ENCODE measurements around the gene DHRS9. TPM values are rescaled to one million over a fixed set of nuclear protein-coding genes. Genes with fewer than 3 reads are reported as not detected.

Gene DHRS9
- total and polyA plus RNA-seq, 10 donors: 2.3 to 10.9 (median 5.3) TPM

DNA sequence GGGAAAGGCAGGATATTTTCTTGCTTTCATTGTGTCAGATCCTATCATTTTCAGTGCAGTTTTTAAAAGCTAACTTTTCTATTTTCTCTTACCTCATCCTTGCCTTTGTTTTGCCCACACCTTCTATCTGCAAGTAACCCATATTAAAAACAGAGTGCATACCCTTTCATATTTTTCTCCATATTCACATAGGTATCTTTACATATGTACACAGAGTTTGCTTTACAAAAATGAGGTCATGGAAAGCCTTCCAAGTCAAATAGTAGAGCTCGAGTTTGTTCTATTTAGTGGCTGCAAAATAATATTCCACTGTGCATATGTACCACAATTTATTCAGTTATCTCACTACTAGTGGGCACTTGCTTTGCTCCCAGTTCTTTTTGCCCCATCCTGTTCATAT is 3.9 kb upstream of the DHRS9 start:
- Histone ChIP-seq H3K36me3 (no peaks in the 10 kb centered on the region), H3K4me3 (no peak overlapping the region), H3K27ac (no peak overlapping the region), H3K27me3 (replicated peaks in 1 of 7) (no peaks in the 10 kb centered on the region), H3K9me3 (no peaks in the 10 kb centered on the region), H3K4me1 (peaks cover 0 to 25% (median 2%) of the 10 kb centered on the region in 6 donors)
- TF ChIP-seq POLR2AphosphoS5 (IDR thresholded peaks at IDR 0.05): no peak
- TF ChIP-seq, protein P1, sequence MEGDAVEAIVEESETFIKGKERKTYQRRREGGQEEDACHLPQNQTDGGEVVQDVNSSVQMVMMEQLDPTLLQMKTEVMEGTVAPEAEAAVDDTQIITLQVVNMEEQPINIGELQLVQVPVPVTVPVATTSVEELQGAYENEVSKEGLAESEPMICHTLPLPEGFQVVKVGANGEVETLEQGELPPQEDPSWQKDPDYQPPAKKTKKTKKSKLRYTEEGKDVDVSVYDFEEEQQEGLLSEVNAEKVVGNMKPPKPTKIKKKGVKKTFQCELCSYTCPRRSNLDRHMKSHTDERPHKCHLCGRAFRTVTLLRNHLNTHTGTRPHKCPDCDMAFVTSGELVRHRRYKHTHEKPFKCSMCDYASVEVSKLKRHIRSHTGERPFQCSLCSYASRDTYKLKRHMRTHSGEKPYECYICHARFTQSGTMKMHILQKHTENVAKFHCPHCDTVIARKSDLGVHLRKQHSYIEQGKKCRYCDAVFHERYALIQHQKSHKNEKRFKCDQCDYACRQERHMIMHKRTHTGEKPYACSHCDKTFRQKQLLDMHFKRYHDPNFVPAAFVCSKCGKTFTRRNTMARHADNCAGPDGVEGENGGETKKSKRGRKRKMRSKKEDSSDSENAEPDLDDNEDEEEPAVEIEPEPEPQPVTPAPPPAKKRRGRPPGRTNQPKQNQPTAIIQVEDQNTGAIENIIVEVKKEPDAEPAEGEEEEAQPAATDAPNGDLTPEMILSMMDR (IDR thresholded peaks at IDR 0.05 in 8 of 11, conservative IDR thresholded peaks at IDR 0.05 in 3 of 11): no peak
- no peak for TF ChIP-seq POLR2A (IDR thresholded peaks at IDR 0.05)
- no peak for DNase-seq
- intact Hi-C loops (cut with DNase I; ENCODE audit: low total_unique reads): no loop called here
- 80 to 88% (median 88%) methylated on average over 1 of the region's 1 CpG for WGBS, 5 donors

DNA sequence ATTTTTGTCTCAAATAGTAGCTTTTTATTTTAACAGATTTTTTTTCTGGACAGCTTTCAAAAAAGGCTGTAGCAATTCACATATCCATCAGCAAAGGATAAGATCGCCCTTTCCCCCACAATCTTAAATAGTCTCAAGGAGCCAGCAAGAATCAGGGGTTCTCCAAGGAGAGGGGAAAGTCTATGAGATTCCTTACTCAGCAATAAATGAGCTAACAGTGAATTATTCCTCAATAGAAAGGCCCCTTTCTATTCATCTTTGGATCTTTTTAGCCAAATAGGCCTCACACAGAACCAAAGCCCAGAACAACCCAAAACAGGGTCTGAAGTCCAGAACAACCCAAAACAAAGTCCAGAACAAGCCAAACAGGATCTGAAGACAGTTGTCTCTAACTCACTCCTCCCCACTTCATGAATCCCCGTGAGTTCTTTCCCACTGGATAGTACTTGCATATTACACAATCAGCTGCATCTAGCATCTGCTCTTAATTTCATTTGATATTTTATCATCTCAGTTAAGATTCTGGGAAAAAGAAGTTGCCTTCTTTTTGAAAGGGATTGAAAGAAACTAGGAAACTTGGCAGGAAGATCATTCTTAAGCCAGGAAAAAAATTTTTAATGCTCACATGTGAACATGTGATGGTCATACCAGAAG is 3.4 kb upstream of the DHRS9 start:
- H3K4me1 ChIP-seq: peaks cover 0 to 31% (median 2%) of the 10 kb centered on the region in 6 donors
- WGBS, 5 donors: 76 to 90% (median 82%) methylated on average over 2 of the region's 2 CpGs
- TF ChIP-seq, protein P1 (IDR thresholded peaks at IDR 0.05 in 8 of 11, conservative IDR thresholded peaks at IDR 0.05 in 3 of 11): no peak
- TF ChIP-seq POLR2A (IDR thresholded peaks at IDR 0.05): no peak
- no peak for TF ChIP-seq POLR2AphosphoS5 (IDR thresholded peaks at IDR 0.05)

DNA sequence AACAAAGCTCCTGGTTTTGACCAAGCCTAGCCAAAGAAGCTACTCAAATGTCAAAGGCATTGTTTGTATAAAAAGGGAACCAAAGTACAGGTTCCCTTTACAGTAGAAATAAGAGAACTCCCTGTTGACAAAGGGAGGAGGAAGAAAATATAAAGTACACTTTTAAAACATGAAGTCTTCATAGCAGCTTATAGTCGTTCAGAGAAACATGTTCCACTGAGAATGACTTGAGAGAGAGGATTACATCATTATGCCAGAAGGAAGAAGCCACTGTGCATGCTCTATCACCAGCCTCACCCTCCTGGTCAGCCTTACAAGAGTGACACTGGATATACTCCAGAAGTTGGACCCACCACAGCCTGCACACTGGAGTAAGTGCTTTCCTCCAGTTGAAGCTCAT is 2.5 kb upstream of the DHRS9 start:
- no peaks in the 10 kb centered on the region for H3K27me3 ChIP-seq (replicated peaks in 1 of 7)
- H3K4me1 ChIP-seq: peaks cover 0 to 40% (median 3%) of the 10 kb centered on the region in 6 donors
- TF ChIP-seq POLR2A (IDR thresholded peaks at IDR 0.05) (no peak), POLR2AphosphoS5 (IDR thresholded peaks at IDR 0.05) (no peak)
- TF ChIP-seq, protein P1 (IDR thresholded peaks at IDR 0.05 in 8 of 11, conservative IDR thresholded peaks at IDR 0.05 in 3 of 11): no peak
- H3K27ac ChIP-seq: peak overlapping the region in 6 of 8 donors; percentile 48 to 82 (median 70)
- intact Hi-C loops (cut with DNase I; ENCODE audit: low total_unique reads): no loop called here
- H3K9me3 ChIP-seq: no peaks in the 10 kb centered on the region
- 12 to 48% (median 20%) methylated on average over 1 of the region's 1 CpG for WGBS, 5 donors
- H3K4me3 ChIP-seq: peak overlapping the region in 1 of 8 donors; percentile 10
- H3K36me3 ChIP-seq: no peaks in the 10 kb centered on the region
- no peak for DNase-seq

More for the DNA sequence above, 3.4 kb upstream of the DHRS9 start:
- no peaks in the 10 kb centered on the region for H3K27me3 ChIP-seq (replicated peaks in 1 of 7)
- DNase-seq: no peak
- no peaks in the 10 kb centered on the region for H3K9me3 ChIP-seq
- H3K27ac ChIP-seq: peak overlapping the region in 5 of 8 donors; percentile 48 to 82 (median 75)
- no peak overlapping the region for H3K4me3 ChIP-seq
- intact Hi-C loops (cut with DNase I; ENCODE audit: low total_unique reads): no loop called here
- no peaks in the 10 kb centered on the region for H3K36me3 ChIP-seq

DNA sequence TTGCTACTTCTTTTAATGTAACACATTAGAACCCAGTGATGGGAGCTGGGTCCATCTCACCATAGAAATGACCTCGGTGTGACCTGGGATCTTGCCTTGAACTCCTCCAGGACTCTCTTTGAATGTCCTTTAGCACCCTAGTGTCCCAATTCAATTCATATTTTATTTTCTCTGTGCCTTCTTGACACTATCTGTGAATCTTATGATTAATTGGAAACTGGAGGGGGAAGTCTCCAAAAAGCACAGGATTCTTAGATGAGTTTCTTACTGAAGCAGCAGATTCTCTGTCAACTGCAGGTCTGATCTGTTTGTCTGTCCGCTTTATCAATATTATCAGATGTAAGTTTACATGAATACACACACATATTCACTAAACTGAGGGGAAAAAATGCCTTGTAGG is 470 bp downstream of the DHRS9 start:
- no peak for DNase-seq
- no peaks in the 10 kb centered on the region for H3K9me3 ChIP-seq
- intact Hi-C loops (cut with DNase I; ENCODE audit: low total_unique reads): no loop called here
- peaks cover 0 to 66% (median 5%) of the 10 kb centered on the region in 6 donors for H3K4me1 ChIP-seq
- TF ChIP-seq, protein P1 (IDR thresholded peaks at IDR 0.05 in 8 of 11, conservative IDR thresholded peaks at IDR 0.05 in 3 of 11): no peak
- no peak for TF ChIP-seq POLR2AphosphoS5 (IDR thresholded peaks at IDR 0.05)
- no peak for TF ChIP-seq POLR2A (IDR thresholded peaks at IDR 0.05)
- H3K36me3 ChIP-seq: no peaks in the 10 kb centered on the region
- H3K27me3 ChIP-seq (replicated peaks in 1 of 7): no peaks in the 10 kb centered on the region
- H3K4me3 ChIP-seq: peak overlapping the region in 1 of 8 donors; percentile 21
- H3K27ac ChIP-seq: peak overlapping the region in 5 of 8 donors; percentile 24 to 80 (median 78)
- WGBS, 5 donors: 84 to 96% (median 88%) methylated on average over 2 of the region's 2 CpGs
